B cell (primary cell): ENCODE measurements around the gene LAMA3. TPM values are rescaled to one million over a fixed set of nuclear protein-coding genes. Genes with fewer than 3 reads are reported as not detected.

Source experiments
- ATAC-seq: fragments of 200-7000 bp; cut with Tn5 transposase; one replicate; pipeline ENCODE4 v1.10.0; 2021; ENCODE audit warnings: low read depth, mild to moderate bottlenecking, moderate number of reproducible peaks, moderate library complexity
- CTCF ChIA-PET: fragments of 350-600 bp; sonication (Branson Sonifier 250); formaldehyde crosslinking; loops from one replicate; lab custom pipeline; 2021; ENCODE audit warnings: antibody characterized with exemption, inconsistent platforms; lab: Charles Lee
- POLR2A ChIA-PET: fragments of 350-600 bp; sonication (Branson Sonifier 250); formaldehyde crosslinking; loops from one replicate; lab custom pipeline; 2021; ENCODE audit warnings: antibody characterized with exemption; lab: Charles Lee
- DNase-seq: peaks from one replicate; pipeline ENCODE4 v3.0.0; 2013
- H2AFZ ChIP-seq: 2 replicates; pipeline ENCODE4 v1.6.1; 2012; ENCODE audit warnings: mild to moderate bottlenecking, low read depth, low read length; ENCODE audit not compliant: insufficient read depth, poor library complexity, severe bottlenecking
- H3K27ac ChIP-seq, 2 donors: 1 replicate in 1 of 2; 2 replicates in 1 of 2; pipeline ENCODE4 v1.5.1; 2012 to 2013; ENCODE audit warnings: low read length in 2 of 2, mild to moderate bottlenecking in 2 of 2, moderate library complexity in 1 of 2
- H3K27me3 ChIP-seq, 4 experiments: fragments of 200-600 bp in 1 of 4; sonication (generic) in 1 of 4; replicated peaks in 1 of 4; 1 replicate in 2 of 4; 2 replicates in 2 of 4; pipeline versions ENCODE4 v1.6.1 to v1.7.0; 2013 to 2016; ENCODE audit warnings: low read length in 3 of 4, mild to moderate bottlenecking in 2 of 4, mixed read lengths in 1 of 4, moderate library complexity in 1 of 4; ENCODE audit not compliant: insufficient read depth in 4 of 4, control insufficient read depth in 3 of 4; ENCODE audit errors: control extremely low read depth in 1 of 4
- H3K36me3 ChIP-seq, 2 experiments: replicated peaks in 1 of 2; 1 replicate in 1 of 2; 2 replicates in 1 of 2; pipeline versions ENCODE4 v1.6.1 to v1.7.1; 2013; ENCODE audit warnings: low read length in 1 of 2; ENCODE audit not compliant: insufficient read depth in 2 of 2, control insufficient read depth in 1 of 2; ENCODE audit errors: control extremely low read depth in 1 of 2, extremely low read depth in 1 of 2
- H3K4me1 ChIP-seq, 2 donors: fragments of 200-600 bp in 1 of 2; sonication (generic) in 1 of 2; 1 replicate in 1 of 2; 2 replicates in 1 of 2; pipeline versions ENCODE4 v1.5.1 to v1.6.1; 2013 to 2017; ENCODE audit warnings: low read length in 2 of 2; ENCODE audit not compliant: control insufficient read depth in 2 of 2, insufficient read depth in 2 of 2
- H3K4me2 ChIP-seq: replicated peaks from 2 replicates; pipeline ENCODE3; 2012; ENCODE audit warnings: mild to moderate bottlenecking, low read depth, low read length; ENCODE audit not compliant: poor library complexity, severe bottlenecking
- H3K4me3 ChIP-seq, 5 experiments: fragments of 200-600 bp in 1 of 5; sonication (generic) in 1 of 5; 1 replicate in 3 of 5; 2 replicates in 2 of 5; pipeline versions ENCODE4 v1.5.1 to v1.7.0; 2011 to 2016; ENCODE audit warnings: low read length in 4 of 5, mild to moderate bottlenecking in 4 of 5, low read depth in 2 of 5, control low read depth in 1 of 5, moderate library complexity in 1 of 5; ENCODE audit not compliant: insufficient read depth in 1 of 5; ENCODE audit errors: control extremely low read depth in 1 of 5, extremely low read depth in 1 of 5
- H3K79me2 ChIP-seq: fragments of 200-600 bp; sonication (generic); one replicate; pipeline ENCODE4 v1.6.0; 2016; ENCODE audit warnings: low read length; ENCODE audit not compliant: control insufficient read depth, insufficient read depth
- H3K9ac ChIP-seq: fragments of 200-600 bp; sonication (generic); 2 replicates; pipeline ENCODE4 v1.6.1; 2017; ENCODE audit warnings: mild to moderate bottlenecking, low read length, moderate library complexity
- H3K9me3 ChIP-seq, 3 donors: one replicate each; pipeline versions ENCODE4 v1.6.1 to v1.7.1; 2013; ENCODE audit warnings: low read length in 2 of 3; ENCODE audit not compliant: control insufficient read depth in 2 of 3, insufficient read depth in 1 of 3; ENCODE audit errors: control extremely low read depth in 1 of 3
- H4K20me1 ChIP-seq: 2 replicates; pipeline ENCODE4 v1.6.0; 2012; ENCODE audit warnings: mild to moderate bottlenecking, low read length; ENCODE audit not compliant: insufficient read depth, control insufficient read depth, poor library complexity, severe bottlenecking
- H3K27ac Mint-ChIP-seq: one replicate; pipeline ENCODE4 v1.8.0; 2021; ENCODE audit warnings: mixed read lengths
- H3K27me3 Mint-ChIP-seq: one replicate; pipeline ENCODE4 v1.8.0; 2021; ENCODE audit warnings: mixed read lengths
- H3K4me1 Mint-ChIP-seq: one replicate; pipeline ENCODE4 v1.8.0; 2021; ENCODE audit warnings: mixed read lengths
- H3K4me3 Mint-ChIP-seq: one replicate; pipeline ENCODE4 v1.8.0; 2021; ENCODE audit warnings: mixed read lengths
- H3K9me3 Mint-ChIP-seq: one replicate; pipeline ENCODE4 v1.8.0; 2022; ENCODE audit warnings: mixed read lengths; ENCODE audit not compliant: insufficient read depth
- CTCF ChIP-seq: fragments of 200-600 bp; IDR thresholded peaks from one replicate; pipeline ENCODE4 v1.8.0; 2022; ENCODE audit warnings: antibody characterized with exemption, mild to moderate bottlenecking
- EZH2 ChIP-seq: IDR thresholded peaks from 2 replicates; pipeline ENCODE4 v1.6.1; 2012; ENCODE audit warnings: borderline replicate concordance, low read depth, mild to moderate bottlenecking, moderate library complexity, low read length; ENCODE audit not compliant: insufficient read depth, poor library complexity, severe bottlenecking
- WGBS: methylation state at CpG from one replicate; pipeline ENCODE4 v1.1.5; 2013; ENCODE audit warnings: missing lambda C conversion rate; ENCODE audit not compliant: insufficient coverage; 5-methylcytosine and 5-hydroxymethylcytosine counted together
- intact Hi-C: fragments of 100-400 bp; cut with micrococcal nuclease; formaldehyde crosslinking; loops from one replicate; pipeline ENCODE4 v1.10.0; 2022
- polyA plus RNA-seq: library from polyadenylated mRNA; depleted of rRNA; stranded (reverse); fragments of >200 nt; gene quantifications from 2 replicates; pipeline ENCODE4 v1.2.3, GENCODE V29; 2012
- total RNA-seq, 2 donors: library from RNA; stranded (reverse); fragments of 120-200 nt in 1 of 2; gene quantifications; 1 replicate in 1 of 2; 2 replicates in 1 of 2; pipeline versions ENCODE4 v1.2.3 to v1.2.4, GENCODE V29; 2013 to 2022

LAMA3 gene
- total and polyA plus RNA-seq, 2 donors (not counting 1 experiment from before 2014, with no cell fraction given) = 0.03 to 0.32 TPM

GRCh38 chr18:23640052-23640451 lies 49.2 kb upstream of the LAMA3 start:
- Histone ChIP-seq H4K20me1 (no peaks in the 10 kb centered on the region), H3K9me3 (peaks cover 0 to 17% (median 3%) of the 10 kb centered on the region in 3 donors), H3K4me1 (no peaks in the 10 kb centered on the region), H3K79me2 (no peaks in the 10 kb centered on the region), H3K27me3 (peaks cover 0 to 2% (median 0%) of the 10 kb centered on the region in 4 experiments), H3K4me2 (no peak overlapping the region), H3K4me3 (no peak overlapping the region), H2AFZ (no peak overlapping the region), H3K36me3 (no peaks in the 10 kb centered on the region), H3K9ac (no peak overlapping the region), H3K27ac (no peak overlapping the region)
- Mint-ChIP-seq H3K4me1 (no peaks in the 10 kb centered on the region), H3K27ac (no peak overlapping the region), H3K27me3 (peaks cover 17% of the 10 kb centered on the region), H3K9me3 (no peaks in the 10 kb centered on the region), H3K4me3 (no peak overlapping the region)
- TF ChIP-seq EZH2 (no peak), CTCF (no peak)
- DNase-seq (no peak), ATAC-seq (no peak)
- CTCF ChIA-PET = no interaction called here
- WGBS = 100% methylated on average over 1 of the region's 2 CpGs
- intact Hi-C loops = no loop called here
- POLR2A ChIA-PET = no interaction called here

- H3K27me3 ChIP-seq = peaks cover 0 to 2% (median 0%) of the 10 kb centered on the region in 4 experiments
- intact Hi-C loops = no loop called here
- H2AFZ ChIP-seq = no peak overlapping the region
- H3K4me1 ChIP-seq = no peaks in the 10 kb centered on the region
- Mint-ChIP-seq H3K27me3 (peaks cover 10% of the 10 kb centered on the region), H3K4me3 (no peak overlapping the region), H3K4me1 (no peaks in the 10 kb centered on the region), H3K27ac (no peak overlapping the region), H3K9me3 (no peaks in the 10 kb centered on the region)
- H3K9me3 ChIP-seq = peaks cover 0 to 17% (median 3%) of the 10 kb centered on the region in 3 donors
- no peak overlapping the region for H3K27ac ChIP-seq
- CTCF ChIA-PET = interaction anchor here (1.4 kb wide), 1 partner anchor 12 kb away, joined by 3 read pairs; no protein-coding TSS in a partner anchor
- H3K36me3 ChIP-seq = no peaks in the 10 kb centered on the region
- H3K4me2 ChIP-seq = no peak overlapping the region
- DNase-seq = no peak
- no peak overlapping the region for H3K4me3 ChIP-seq
- no peak overlapping the region for H3K9ac ChIP-seq
- POLR2A ChIA-PET = no interaction called here
- no peak for TF ChIP-seq EZH2
- TF ChIP-seq CTCF = no peak
- no peak for ATAC-seq
- H3K79me2 ChIP-seq = no peaks in the 10 kb centered on the region
- WGBS = 85% methylated on average over 10 of the region's 11 CpGs
- H4K20me1 ChIP-seq = no peaks in the 10 kb centered on the region
Measured at GRCh38 chr18:23641143-23641720, 48.0 kb upstream of the LAMA3 start.
